ENCODE results near the gene FLOT1.

Gene FLOT1

GRCh38 chr6:30744054-30744805 is 1.7 kb upstream of the FLOT1 start, which contains the start of gene IER3:
Gene IER3 (minus strand): TSS chr6:30744547. CDS start chr6:30744518, 29 bp downstream.
- H3K4me3 Mint-ChIP-seq = peak within 1 kb of the TSS; percentile 87
- H3K27ac Mint-ChIP-seq = peak within 1 kb of the TSS; percentile 66
- H3K27me3 Mint-ChIP-seq = no peaks in the 10 kb centered on the region
- H3K36me3 Mint-ChIP-seq = peaks cover 3% of the 10 kb centered on the region
- DNase-seq (ENCODE audit: low spot score in 2 of 2) (peak; percentile 59 to 80), ATAC-seq (ENCODE audit: low read depth) (peak; percentile 68)
- no peaks in the 10 kb centered on the region for H3K9me3 Mint-ChIP-seq
- H3K4me1 Mint-ChIP-seq = peaks cover 25% of the 10 kb centered on the region

GRCh38 chr6:30743099-30744053 is 889 bp upstream of the FLOT1 start:
- peaks cover 28% of the 10 kb centered on the region for H3K4me1 Mint-ChIP-seq

GRCh38 chr6:30741789-30742315 is 635 bp downstream of the FLOT1 start:
- H3K4me1 Mint-ChIP-seq = peaks cover 37% of the 10 kb centered on the region
- ATAC-seq (ENCODE audit: low read depth) = no peak
- H3K9me3 Mint-ChIP-seq = no peaks in the 10 kb centered on the region
- DNase-seq (ENCODE audit: low spot score in 2 of 2) = no peak
- peaks cover 3% of the 10 kb centered on the region for H3K36me3 Mint-ChIP-seq
- H3K27me3 Mint-ChIP-seq = no peaks in the 10 kb centered on the region
- H3K4me3 Mint-ChIP-seq = peak overlapping the region; percentile 87
- peak overlapping the region; percentile 66 for H3K27ac Mint-ChIP-seq

More at GRCh38 chr6:30743099-30744053, 889 bp upstream of the FLOT1 start:
- peak overlapping the region; percentile 66 for H3K27ac Mint-ChIP-seq
- no peak for DNase-seq (ENCODE audit: low spot score in 2 of 2)
- peak; percentile 19 for ATAC-seq (ENCODE audit: low read depth)
- peaks cover 3% of the 10 kb centered on the region for H3K36me3 Mint-ChIP-seq
- H3K9me3 Mint-ChIP-seq = no peaks in the 10 kb centered on the region
- H3K27me3 Mint-ChIP-seq = no peaks in the 10 kb centered on the region
- peak overlapping the region; percentile 87 for H3K4me3 Mint-ChIP-seq

- H3K4me3 Mint-ChIP-seq = peak overlapping the region; percentile 87
- H3K27me3 Mint-ChIP-seq = no peaks in the 10 kb centered on the region
- no peaks in the 10 kb centered on the region for H3K9me3 Mint-ChIP-seq
- peaks cover 42% of the 10 kb centered on the region for H3K4me1 Mint-ChIP-seq
- peaks cover 3% of the 10 kb centered on the region for H3K36me3 Mint-ChIP-seq
- peak overlapping the region; percentile 66 for H3K27ac Mint-ChIP-seq
- ATAC-seq (ENCODE audit: low read depth) (no peak), DNase-seq (ENCODE audit: low spot score in 2 of 2) (no peak)
Observed at GRCh38 chr6:30741063-30741779, 1.3 kb downstream of the FLOT1 start.

- DNase-seq (ENCODE audit: low spot score in 2 of 2) (no peak), ATAC-seq (ENCODE audit: low read depth) (no peak)
- H3K4me3 Mint-ChIP-seq = no peak overlapping the region
- H3K4me1 Mint-ChIP-seq = peaks cover 49% of the 10 kb centered on the region
- no peaks in the 10 kb centered on the region for H3K27me3 Mint-ChIP-seq
- H3K36me3 Mint-ChIP-seq = peaks cover 3% of the 10 kb centered on the region
- no peaks in the 10 kb centered on the region for H3K9me3 Mint-ChIP-seq
- H3K27ac Mint-ChIP-seq = no peak overlapping the region
Observed at GRCh38 chr6:30740540-30740870, 2.0 kb downstream of the FLOT1 start.

- Mint-ChIP-seq H3K4me1 (peaks cover 42% of the 10 kb centered on the region), H3K27ac (no peak overlapping the region), H3K4me3 (no peak overlapping the region), H3K36me3 (peaks cover 5% of the 10 kb centered on the region), H3K9me3 (no peaks in the 10 kb centered on the region), H3K27me3 (no peaks in the 10 kb centered on the region)
- no peak for ATAC-seq (ENCODE audit: low read depth)
- DNase-seq (ENCODE audit: low spot score in 2 of 2) = no peak
Observed at GRCh38 chr6:30738532-30738931, 4.0 kb downstream of the FLOT1 start.

DNA sequence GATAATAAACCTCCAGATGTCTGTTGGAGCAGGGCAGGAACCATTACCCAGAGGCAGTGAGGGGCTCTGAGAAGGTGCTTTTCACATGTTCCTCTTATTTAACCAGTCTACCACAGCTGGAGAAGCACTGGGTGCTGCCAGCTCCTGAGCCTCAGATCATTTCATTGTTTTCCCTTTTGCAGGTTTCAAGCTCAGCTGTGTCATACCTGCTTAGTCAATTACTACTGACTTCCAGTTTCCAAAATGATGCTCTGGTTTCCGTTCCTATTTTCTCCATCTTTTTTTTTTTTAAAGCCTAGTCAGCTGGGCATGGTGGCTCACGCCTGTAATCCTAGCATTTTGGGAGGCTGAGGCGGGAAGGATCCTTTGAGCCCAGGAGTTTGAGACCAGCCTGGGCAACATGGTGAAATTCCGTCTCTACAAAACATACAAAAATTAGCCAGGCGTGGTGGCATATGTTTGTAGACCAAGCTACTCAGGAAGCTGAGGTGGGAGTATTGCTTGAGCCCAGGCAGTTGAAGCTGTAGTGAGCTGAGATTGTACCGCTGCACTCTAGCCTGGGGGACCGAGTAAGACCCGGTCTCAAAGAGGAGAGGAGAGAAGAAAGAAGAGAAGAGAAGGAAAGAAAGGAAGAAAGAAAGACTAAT is 6.7 kb downstream of the FLOT1 start:
- H3K27ac Mint-ChIP-seq = peak overlapping the region; percentile 85

DNA sequence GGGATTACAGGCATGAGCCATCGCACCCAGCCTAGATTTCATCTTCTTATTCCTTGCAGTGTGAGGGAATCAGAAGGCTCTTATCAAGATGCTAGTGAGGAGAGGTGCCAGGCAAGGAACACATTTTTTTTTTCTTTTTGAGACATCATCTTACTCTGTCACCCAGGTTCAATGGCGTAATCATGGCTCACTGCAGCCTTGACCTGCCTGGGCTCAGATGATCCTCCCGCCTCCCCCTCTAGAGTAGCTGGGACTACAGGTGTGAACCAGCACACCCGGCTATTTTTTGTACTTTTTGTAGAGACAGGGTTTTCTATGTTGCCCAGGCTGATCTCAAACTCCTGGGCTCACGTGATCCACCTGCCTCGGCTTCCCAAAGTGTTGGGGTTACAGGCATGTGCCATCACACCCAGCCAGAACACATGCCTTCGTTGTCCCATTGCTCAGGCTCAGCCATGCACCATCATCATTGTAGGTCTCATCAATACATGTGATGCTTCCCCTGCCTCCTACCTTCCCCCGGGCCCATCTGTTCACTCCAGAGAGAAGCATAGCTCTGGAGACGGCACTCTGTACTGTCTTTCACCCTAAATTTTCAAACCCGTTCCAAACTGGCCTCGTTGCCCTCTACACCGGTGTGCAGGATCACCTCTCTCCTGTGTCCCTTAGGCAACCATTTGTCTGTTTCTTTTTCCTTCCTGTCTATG is 10.1 kb downstream of the FLOT1 start:
- Mint-ChIP-seq H3K36me3 (peaks cover 7% of the 10 kb centered on the region), H3K27me3 (no peaks in the 10 kb centered on the region), H3K4me1 (peaks cover 25% of the 10 kb centered on the region), H3K4me3 (no peak overlapping the region), H3K9me3 (no peaks in the 10 kb centered on the region), H3K27ac (no peak overlapping the region)
- ATAC-seq (ENCODE audit: low read depth) (no peak), DNase-seq (ENCODE audit: low spot score in 2 of 2) (no peak)

More for the DNA sequence above, 6.7 kb downstream of the FLOT1 start:
- DNase-seq (ENCODE audit: low spot score in 2 of 2) = peak in 1 of 2 donors; percentile 28
- Mint-ChIP-seq H3K4me1 (peaks cover 29% of the 10 kb centered on the region), H3K9me3 (no peaks in the 10 kb centered on the region), H3K36me3 (peaks cover 6% of the 10 kb centered on the region), H3K27me3 (no peaks in the 10 kb centered on the region), H3K4me3 (peak overlapping the region; percentile 77)
- peak; percentile 76 for ATAC-seq (ENCODE audit: low read depth)

- H3K4me3 Mint-ChIP-seq = peak overlapping the region; percentile 43
- H3K27me3 Mint-ChIP-seq = no peaks in the 10 kb centered on the region
- no peaks in the 10 kb centered on the region for H3K9me3 Mint-ChIP-seq
- peaks cover 12% of the 10 kb centered on the region for H3K4me1 Mint-ChIP-seq
- H3K27ac Mint-ChIP-seq = no peak overlapping the region
- peaks cover 7% of the 10 kb centered on the region for H3K36me3 Mint-ChIP-seq
- ATAC-seq (ENCODE audit: low read depth) (peak; percentile 78), DNase-seq (ENCODE audit: low spot score in 2 of 2) (peak; percentile 64 to 66)
Observed at GRCh38 chr6:30730601-30731435, 11.7 kb downstream of the FLOT1 start.

DNA sequence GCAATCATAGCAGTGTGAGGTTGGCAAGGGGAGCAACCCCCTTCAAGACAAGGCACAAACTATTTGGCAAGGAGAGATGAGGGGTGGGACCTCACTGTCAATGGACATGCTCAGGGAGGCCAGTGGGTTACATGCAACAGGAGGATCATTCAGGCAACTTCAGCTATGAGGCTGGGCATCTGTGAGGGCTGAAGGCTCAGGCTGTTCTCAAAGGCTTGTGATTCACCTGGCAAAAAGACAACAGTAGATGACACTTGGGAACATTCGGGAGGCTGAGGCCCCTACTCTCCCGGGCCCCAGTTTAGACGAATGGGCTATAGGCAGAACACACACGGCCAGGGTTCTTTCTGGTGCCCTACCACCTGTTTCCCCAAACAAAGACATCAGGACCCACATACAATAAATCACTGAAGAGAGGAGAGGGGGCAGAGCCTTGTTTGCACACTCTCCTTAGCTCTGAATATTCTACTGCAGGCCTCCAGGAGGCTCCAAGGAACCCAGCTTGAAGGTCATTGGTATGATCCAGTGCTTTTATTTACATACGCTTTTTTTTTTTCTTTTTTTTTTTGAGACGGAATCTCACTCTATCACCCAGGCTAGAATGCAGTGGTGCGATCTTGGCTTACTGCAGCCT is 14.4 kb downstream of the FLOT1 start:
- H3K4me3 Mint-ChIP-seq = no peak overlapping the region
- peaks cover 26% of the 10 kb centered on the region for H3K4me1 Mint-ChIP-seq
- DNase-seq (ENCODE audit: low spot score in 2 of 2) = no peak
- peaks cover 18% of the 10 kb centered on the region for H3K36me3 Mint-ChIP-seq
- H3K27me3 Mint-ChIP-seq = no peaks in the 10 kb centered on the region
- H3K27ac Mint-ChIP-seq = peak overlapping the region; percentile 20
- no peaks in the 10 kb centered on the region for H3K9me3 Mint-ChIP-seq
- ATAC-seq (ENCODE audit: low read depth) = no peak

GRCh38 chr6:30726506-30727413 is 15.7 kb downstream of the FLOT1 start:
- H3K36me3 Mint-ChIP-seq = peaks cover 20% of the 10 kb centered on the region

More at GRCh38 chr6:30726506-30727413, 15.7 kb downstream of the FLOT1 start:
- DNase-seq (ENCODE audit: low spot score in 2 of 2) = no peak
- peaks cover 33% of the 10 kb centered on the region for H3K4me1 Mint-ChIP-seq
- no peaks in the 10 kb centered on the region for H3K27me3 Mint-ChIP-seq
- no peak overlapping the region for H3K4me3 Mint-ChIP-seq
- H3K9me3 Mint-ChIP-seq = no peaks in the 10 kb centered on the region
- ATAC-seq (ENCODE audit: low read depth) = no peak
- peak overlapping the region; percentile 28 for H3K27ac Mint-ChIP-seq

Data from memory B cell (primary cell).